GM10266 (cell line): ENCODE data around the gene EBPL.

Experiments used
- DNase-seq: peaks from one replicate; pipeline ENCODE4 v3.0.0; 2012; ENCODE audit errors: extremely low spot score
- CTCF ChIP-seq: IDR thresholded peaks from 2 replicates; pipeline ENCODE4 v1.5.1; 2012; ENCODE audit warnings: mild to moderate bottlenecking, low read depth; ENCODE audit not compliant: control insufficient read depth, insufficient read depth; ENCODE audit errors: missing control alignments

EBPL gene

GRCh38 chr13:49635599-49636433 lies 55.5 kb downstream of the EBPL start:
- no peak for DNase-seq
- TF ChIP-seq CTCF, result no peak

DNA sequence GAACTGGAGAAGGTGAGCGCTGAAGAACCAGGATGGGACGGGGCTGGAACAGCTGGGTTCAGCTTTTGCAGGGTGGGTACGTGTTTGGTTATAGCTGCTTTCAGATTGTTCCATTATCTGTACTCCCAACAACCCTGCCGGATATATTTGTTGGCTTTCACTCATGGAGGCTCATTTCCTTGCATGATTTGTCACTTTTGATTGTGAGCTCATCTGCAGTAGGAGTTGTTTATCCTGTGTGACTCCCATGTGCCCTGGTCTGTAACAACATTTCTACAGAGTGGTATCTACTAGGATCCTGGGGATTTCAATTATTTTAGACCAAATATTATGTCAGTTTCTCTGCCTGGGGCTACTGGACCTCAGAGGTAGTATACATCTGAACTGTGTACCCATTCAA lies 57.6 kb downstream of the EBPL start:
- no peak for TF ChIP-seq CTCF
- no peak for DNase-seq

DNA sequence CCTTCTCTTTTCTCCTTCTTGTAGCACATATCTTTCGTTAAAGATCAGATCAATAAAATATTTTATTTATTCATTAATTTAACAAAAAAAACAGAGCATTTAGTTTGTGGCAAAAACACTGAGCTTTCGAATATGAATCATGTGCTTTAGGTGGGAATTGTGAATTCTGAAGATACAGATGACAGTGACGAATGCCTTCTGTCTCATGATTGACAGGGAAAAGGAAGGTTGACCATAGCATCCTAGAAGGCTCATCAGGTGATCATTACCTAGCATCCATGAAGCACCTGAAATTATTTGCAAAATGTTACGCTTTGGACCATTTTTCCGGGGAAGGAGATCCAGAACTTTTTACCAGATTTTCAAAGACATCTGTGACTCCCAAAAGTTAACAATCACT lies 59.1 kb downstream of the EBPL start:
- DNase-seq, result no peak
- no peak for TF ChIP-seq CTCF

GRCh38 chr13:49630580-49630979 lies 60.7 kb downstream of the EBPL start:
- TF ChIP-seq CTCF, result no peak
- no peak for DNase-seq

DNA sequence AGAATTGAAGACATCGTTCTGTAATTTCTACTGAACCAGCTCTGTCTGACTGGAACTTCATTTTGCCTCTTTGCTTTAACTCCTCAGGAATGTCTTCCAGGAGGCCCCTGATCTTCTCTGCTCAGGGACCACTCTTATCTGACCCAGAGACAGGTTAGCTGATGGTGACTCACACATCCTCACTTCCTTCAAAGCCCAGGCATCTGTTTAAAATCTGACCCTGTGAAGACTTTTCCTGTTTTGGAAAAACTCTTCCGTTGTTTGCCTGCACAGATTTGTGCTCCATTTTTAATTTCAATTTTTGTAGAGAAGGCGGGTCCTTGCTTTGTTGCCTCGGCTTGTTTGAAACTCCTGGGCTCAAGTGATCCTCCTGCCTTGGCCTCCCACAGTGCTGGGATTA lies 61.3 kb downstream of the EBPL start:
- no peak for TF ChIP-seq CTCF
- DNase-seq, result no peak

DNA sequence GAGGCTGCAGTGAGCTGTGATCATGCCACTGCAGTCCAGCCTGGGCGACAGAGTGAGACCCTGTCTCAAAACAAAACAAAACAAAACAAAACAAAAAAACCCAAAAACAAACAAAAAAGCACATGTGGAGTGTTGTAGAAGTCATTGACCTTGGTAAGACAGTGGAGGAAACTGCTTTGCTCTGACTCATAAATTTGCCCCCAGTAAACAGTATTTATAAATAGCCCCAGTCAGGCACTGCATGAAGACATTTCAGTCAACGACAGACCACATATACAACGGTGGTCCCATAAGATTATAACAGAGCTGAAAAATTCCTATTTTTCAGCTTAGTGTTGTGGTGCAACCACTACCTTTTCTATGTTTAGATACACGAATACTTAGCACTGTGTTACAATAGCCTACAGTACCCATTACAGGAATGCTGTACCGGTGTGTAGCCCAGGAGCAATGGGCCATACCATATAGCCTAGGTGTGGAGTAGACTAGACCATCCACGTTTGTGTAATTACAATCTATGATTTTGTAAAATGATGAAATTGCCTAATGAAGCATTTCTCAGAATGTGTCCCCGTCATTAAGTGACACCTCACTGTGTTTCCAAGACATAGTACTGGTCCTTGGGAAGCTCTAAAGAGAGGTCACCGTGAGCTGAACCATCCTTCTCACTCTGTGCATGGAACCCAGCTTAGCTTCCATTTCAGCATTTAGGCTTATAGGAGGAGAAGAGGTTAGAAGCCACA lies 61.9 kb downstream of the EBPL start:
- no peak for TF ChIP-seq CTCF
- no peak for DNase-seq
